Smooth muscle cell (in vitro differentiated cells): ENCODE results near the gene WDR64. TPM values are rescaled to one million over a fixed set of nuclear protein-coding genes. Genes with fewer than 3 reads are reported as not detected.

ENCODE experiments used
- DNase-seq: peaks from one replicate; lab custom pipeline; 2025; ENCODE audit not compliant: unreplicated experiment; lab: John Stamatoyannopoulos, UW
- H2AFZ ChIP-seq: fragments of 200-600 bp; sonication (generic); 2 replicates; pipeline ENCODE4 v1.6.0; 2016; ENCODE audit warnings: antibody characterized with exemption, low read depth, mild to moderate bottlenecking
- H3F3A ChIP-seq: fragments of 200-600 bp; sonication (generic); 2 replicates; pipeline ENCODE4 v1.6.0; 2017; ENCODE audit warnings: antibody characterized with exemption, low read depth
- H3K27ac ChIP-seq: fragments of 200-600 bp; sonication (generic); 2 replicates; pipeline ENCODE4 v1.5.1; 2016; ENCODE audit warnings: low read depth, mild to moderate bottlenecking
- H3K27me3 ChIP-seq: fragments of 200-600 bp; sonication (generic); 2 replicates; pipeline ENCODE4 v1.6.1; 2016; ENCODE audit warnings: low read depth, mild to moderate bottlenecking
- H3K36me3 ChIP-seq: fragments of 200-600 bp; sonication (generic); 2 replicates; pipeline ENCODE4 v1.5.1; 2016; ENCODE audit warnings: low read depth
- H3K4me1 ChIP-seq: fragments of 200-600 bp; sonication (generic); 2 replicates; pipeline ENCODE4 v1.5.1; 2016; ENCODE audit warnings: low read depth
- H3K4me2 ChIP-seq: fragments of 200-600 bp; sonication (generic); 2 replicates; pipeline ENCODE4 v1.6.0; 2016; ENCODE audit warnings: mild to moderate bottlenecking
- H3K4me3 ChIP-seq: fragments of 200-600 bp; sonication (generic); 2 replicates; pipeline ENCODE4 v1.5.1; 2016; ENCODE audit warnings: mild to moderate bottlenecking
- H3K79me2 ChIP-seq: fragments of 200-600 bp; sonication (generic); 2 replicates; pipeline ENCODE4 v1.6.0; 2016; ENCODE audit warnings: low read depth, mild to moderate bottlenecking
- H3K9ac ChIP-seq: fragments of 200-600 bp; sonication (generic); 2 replicates; pipeline ENCODE4 v1.6.0; 2016; ENCODE audit warnings: low read depth
- H3K9me3 ChIP-seq: fragments of 200-600 bp; sonication (generic); replicated peaks from 2 replicates; pipeline ENCODE4 v1.5.1; 2016; ENCODE audit warnings: low read depth
- H4K20me1 ChIP-seq: fragments of 200-600 bp; sonication (generic); 2 replicates; pipeline ENCODE4 v1.6.0; 2016; ENCODE audit warnings: low read depth
- WGBS: methylation state at CpG from one replicate; pipeline ENCODE4 v1.1.7; 2016; ENCODE audit warnings: low lambda C conversion rate; 5-methylcytosine and 5-hydroxymethylcytosine counted together
- polyA plus RNA-seq: library from polyadenylated mRNA; unstranded; fragments of >200 nt; fragmentation: Nextera tagmentation; extraction: Ambion mirVana; gene quantifications from 2 replicates; pipeline ENCODE4 v1.2.1, GENCODE V29; 2016
- total RNA-seq: library from RNA; depleted of rRNA; stranded (reverse); fragments of >200 nt; gene quantifications from 2 replicates; pipeline ENCODE4 v1.2.3, GENCODE V29; 2014
- TF ChIP-seq, protein P1 (sequence below): fragments of 200-600 bp; sonication (generic); IDR thresholded peaks from 2 replicates; pipeline ENCODE4 v1.5.1; 2017; ENCODE audit warnings: borderline replicate concordance, mild to moderate bottlenecking, antibody characterized with exemption; ENCODE audit not compliant: insufficient read depth, poor library complexity, severe bottlenecking

Gene WDR64
- total and polyA plus RNA-seq, 2 experiments from 2014 or later: not detected

- Histone ChIP-seq H3K79me2 (no peaks in the 10 kb centered on the region), H2AFZ (no peak overlapping the region), H3F3A (no peaks in the 10 kb centered on the region), H3K27ac (peak overlapping the region; percentile 28), H3K9ac (no peak overlapping the region), H4K20me1 (no peaks in the 10 kb centered on the region), H3K4me2 (no peak overlapping the region), H3K4me1 (no peaks in the 10 kb centered on the region), H3K9me3 (no peaks in the 10 kb centered on the region), H3K27me3 (no peaks in the 10 kb centered on the region), H3K4me3 (no peak overlapping the region), H3K36me3 (no peaks in the 10 kb centered on the region)
- TF ChIP-seq, protein P1, sequence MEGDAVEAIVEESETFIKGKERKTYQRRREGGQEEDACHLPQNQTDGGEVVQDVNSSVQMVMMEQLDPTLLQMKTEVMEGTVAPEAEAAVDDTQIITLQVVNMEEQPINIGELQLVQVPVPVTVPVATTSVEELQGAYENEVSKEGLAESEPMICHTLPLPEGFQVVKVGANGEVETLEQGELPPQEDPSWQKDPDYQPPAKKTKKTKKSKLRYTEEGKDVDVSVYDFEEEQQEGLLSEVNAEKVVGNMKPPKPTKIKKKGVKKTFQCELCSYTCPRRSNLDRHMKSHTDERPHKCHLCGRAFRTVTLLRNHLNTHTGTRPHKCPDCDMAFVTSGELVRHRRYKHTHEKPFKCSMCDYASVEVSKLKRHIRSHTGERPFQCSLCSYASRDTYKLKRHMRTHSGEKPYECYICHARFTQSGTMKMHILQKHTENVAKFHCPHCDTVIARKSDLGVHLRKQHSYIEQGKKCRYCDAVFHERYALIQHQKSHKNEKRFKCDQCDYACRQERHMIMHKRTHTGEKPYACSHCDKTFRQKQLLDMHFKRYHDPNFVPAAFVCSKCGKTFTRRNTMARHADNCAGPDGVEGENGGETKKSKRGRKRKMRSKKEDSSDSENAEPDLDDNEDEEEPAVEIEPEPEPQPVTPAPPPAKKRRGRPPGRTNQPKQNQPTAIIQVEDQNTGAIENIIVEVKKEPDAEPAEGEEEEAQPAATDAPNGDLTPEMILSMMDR: no peak
- 63% methylated on average over 3 of the region's 3 CpGs for WGBS
- no peak for DNase-seq
These were observed 176.5 kb downstream of the WDR64 start for GRCh38 chr1:241828463-241829021.

GRCh38 chr1:241829468-241829867, 177.4 kb downstream of the WDR64 start:
- Histone ChIP-seq H3K36me3 (no peaks in the 10 kb centered on the region), H3K27me3 (no peaks in the 10 kb centered on the region), H3K4me2 (no peak overlapping the region), H3K9me3 (no peaks in the 10 kb centered on the region), H2AFZ (no peak overlapping the region), H3K4me1 (no peaks in the 10 kb centered on the region), H3F3A (no peaks in the 10 kb centered on the region), H4K20me1 (no peaks in the 10 kb centered on the region), H3K27ac (no peak overlapping the region), H3K9ac (no peak overlapping the region), H3K4me3 (no peak overlapping the region), H3K79me2 (no peaks in the 10 kb centered on the region)
- TF ChIP-seq, protein P1: no peak
- no peak for DNase-seq

DNA sequence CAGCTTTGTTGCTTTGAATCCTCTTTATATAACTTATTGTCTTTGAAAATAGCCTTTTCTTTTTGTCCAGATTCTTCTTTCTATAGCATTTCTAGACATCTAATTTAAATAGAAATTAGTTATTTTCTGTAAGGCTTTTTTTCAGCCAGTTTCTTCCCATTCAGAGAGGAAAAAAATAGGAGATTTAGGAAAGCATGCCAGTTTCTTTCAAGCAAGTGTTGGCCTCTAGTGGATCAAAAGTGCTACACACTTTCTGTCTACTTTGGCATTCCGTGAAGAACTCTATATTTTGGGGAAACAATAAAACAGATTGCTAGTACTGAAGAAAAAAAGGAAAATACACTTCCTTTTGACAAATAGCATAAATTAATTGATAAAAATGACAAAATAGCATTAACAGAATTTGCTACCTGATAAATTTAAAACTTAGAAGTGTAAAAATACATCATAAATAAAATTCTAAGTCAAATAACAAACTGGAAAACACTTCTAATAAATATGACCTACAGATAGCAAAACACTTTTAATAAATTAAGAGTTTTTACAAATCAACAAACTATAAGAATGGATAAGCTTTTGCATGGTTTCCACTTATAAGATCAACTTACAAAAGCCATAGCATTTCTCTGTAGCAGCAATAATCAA, 182.8 kb downstream of the WDR64 start:
- H3K27me3 ChIP-seq: no peaks in the 10 kb centered on the region
- H3K4me2 ChIP-seq: no peak overlapping the region
- H3K36me3 ChIP-seq: no peaks in the 10 kb centered on the region
- no peaks in the 10 kb centered on the region for H3K9me3 ChIP-seq
- 0% methylated on average over 1 of the region's 1 CpG for WGBS
- H3K27ac ChIP-seq: no peak overlapping the region
- H2AFZ ChIP-seq: no peak overlapping the region
- H3K4me3 ChIP-seq: no peak overlapping the region
- H4K20me1 ChIP-seq: no peaks in the 10 kb centered on the region
- no peak overlapping the region for H3K9ac ChIP-seq
- no peaks in the 10 kb centered on the region for H3K4me1 ChIP-seq
- H3F3A ChIP-seq: no peaks in the 10 kb centered on the region
- TF ChIP-seq, protein P1: peak; percentile 67
- H3K79me2 ChIP-seq: no peaks in the 10 kb centered on the region
- no peak for DNase-seq

- no peaks in the 10 kb centered on the region for H3K9me3 ChIP-seq
- WGBS: 97% methylated on average over 2 of the region's 2 CpGs
- H3K27ac ChIP-seq: no peak overlapping the region
- no peaks in the 10 kb centered on the region for H3K79me2 ChIP-seq
- no peak for DNase-seq
- H4K20me1 ChIP-seq: no peaks in the 10 kb centered on the region
- H3F3A ChIP-seq: no peaks in the 10 kb centered on the region
- no peaks in the 10 kb centered on the region for H3K27me3 ChIP-seq
- H3K9ac ChIP-seq: no peak overlapping the region
- no peak overlapping the region for H3K4me2 ChIP-seq
- no peak overlapping the region for H2AFZ ChIP-seq
- H3K36me3 ChIP-seq: no peaks in the 10 kb centered on the region
- no peak overlapping the region for H3K4me3 ChIP-seq
- TF ChIP-seq, protein P1: no peak
- no peaks in the 10 kb centered on the region for H3K4me1 ChIP-seq
These were observed 184.9 kb downstream of the WDR64 start for GRCh38 chr1:241836941-241837340.
